ENCODE measurements around the gene RSBN1.

DNA sequence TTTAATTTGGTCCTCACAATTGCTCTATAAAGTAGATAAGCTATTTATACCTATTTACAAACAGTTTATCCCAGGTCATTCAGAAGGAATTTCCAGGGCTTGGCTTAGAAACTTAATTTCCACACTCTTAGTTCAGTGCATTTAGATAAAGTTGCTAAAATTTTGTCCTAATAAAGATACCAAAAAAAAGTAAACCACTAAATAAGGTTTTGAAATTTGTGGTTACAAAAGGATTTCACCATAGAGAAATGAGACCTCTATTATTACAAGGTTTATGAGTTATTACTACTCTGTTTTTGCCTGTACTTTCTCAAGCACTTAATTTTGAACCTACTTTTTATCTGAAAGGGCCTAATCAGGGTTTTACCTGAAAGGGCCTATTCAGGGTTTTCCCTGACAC lies 36.8 kb upstream of the RSBN1 start:
- TF ChIP-seq, protein P1, sequence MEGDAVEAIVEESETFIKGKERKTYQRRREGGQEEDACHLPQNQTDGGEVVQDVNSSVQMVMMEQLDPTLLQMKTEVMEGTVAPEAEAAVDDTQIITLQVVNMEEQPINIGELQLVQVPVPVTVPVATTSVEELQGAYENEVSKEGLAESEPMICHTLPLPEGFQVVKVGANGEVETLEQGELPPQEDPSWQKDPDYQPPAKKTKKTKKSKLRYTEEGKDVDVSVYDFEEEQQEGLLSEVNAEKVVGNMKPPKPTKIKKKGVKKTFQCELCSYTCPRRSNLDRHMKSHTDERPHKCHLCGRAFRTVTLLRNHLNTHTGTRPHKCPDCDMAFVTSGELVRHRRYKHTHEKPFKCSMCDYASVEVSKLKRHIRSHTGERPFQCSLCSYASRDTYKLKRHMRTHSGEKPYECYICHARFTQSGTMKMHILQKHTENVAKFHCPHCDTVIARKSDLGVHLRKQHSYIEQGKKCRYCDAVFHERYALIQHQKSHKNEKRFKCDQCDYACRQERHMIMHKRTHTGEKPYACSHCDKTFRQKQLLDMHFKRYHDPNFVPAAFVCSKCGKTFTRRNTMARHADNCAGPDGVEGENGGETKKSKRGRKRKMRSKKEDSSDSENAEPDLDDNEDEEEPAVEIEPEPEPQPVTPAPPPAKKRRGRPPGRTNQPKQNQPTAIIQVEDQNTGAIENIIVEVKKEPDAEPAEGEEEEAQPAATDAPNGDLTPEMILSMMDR (IDR thresholded peaks at IDR 0.05), result no peak
- TF ChIP-seq POLR2A (IDR thresholded peaks at IDR 0.05) (no peak), POLR2AphosphoS5 (IDR thresholded peaks at IDR 0.05) (no peak), EP300 (IDR thresholded peaks at IDR 0.05) (no peak)

All from gastroesophageal sphincter (tissue), 3 donors.